Upper lobe of left lung (tissue), 6 donors: ENCODE results near the gene PSMB7. TPM values are rescaled to one million over a fixed set of nuclear protein-coding genes. Genes with fewer than 3 reads are reported as not detected.

Experiments used
- ATAC-seq, 2 donors: fragments of 200-7000 bp; cut with Tn5 transposase; one replicate each; pipeline ENCODE4 v1.9.1; 2022; ENCODE audit warnings: mild to moderate bottlenecking in 2 of 2, moderate library complexity in 2 of 2; ENCODE audit not compliant: low FRiP score in 2 of 2
- DNase-seq, 2 donors: peaks; one replicate each; pipeline ENCODE4 v3.0.0-alpha.2; 2019 to 2020
- H3K27ac ChIP-seq, 4 donors: fragments of 200-600 bp; sonication (generic); one replicate each; pipeline ENCODE4 v1.5.1; 2016 to 2019
- H3K27me3 ChIP-seq, 4 donors: fragments of 200-600 bp; sonication (generic); one replicate each; pipeline ENCODE4 v1.5.1; 2017 to 2019
- H3K36me3 ChIP-seq, 4 donors: fragments of 200-600 bp; sonication (generic); one replicate each; pipeline ENCODE4 v1.5.1; 2016 to 2019
- H3K4me1 ChIP-seq, 4 donors: fragments of 200-600 bp; sonication (generic); one replicate each; pipeline ENCODE4 v1.5.1; 2018 to 2019
- H3K4me3 ChIP-seq, 4 donors: fragments of 200-600 bp; sonication (generic); one replicate each; pipeline ENCODE4 v1.5.1; 2017 to 2019; ENCODE audit warnings: mild to moderate bottlenecking in 2 of 4, moderate library complexity in 1 of 4
- H3K9me3 ChIP-seq, 4 donors: fragments of 200-600 bp; sonication (generic); one replicate each; pipeline ENCODE4 v1.5.1; 2018 to 2019
- CTCF ChIP-seq, 6 experiments: fragments of 450-650 bp in 4 of 6; fragments of 200-600 bp in 2 of 6; sonication (generic) in 2 of 6; IDR thresholded peaks; one replicate each; pipeline ENCODE4 v1.5.1; 2016 to 2019; ENCODE audit warnings: antibody characterized with exemption in 6 of 6
- EP300 ChIP-seq, 4 donors: sonication (generic); formaldehyde crosslinking; IDR thresholded peaks; one replicate each; pipeline ENCODE4 v1.5.1; 2017; ENCODE audit warnings: antibody characterized with exemption in 4 of 4, control low read depth in 2 of 4
- POLR2A ChIP-seq, 4 donors: fragments of 450-650 bp; IDR thresholded peaks; one replicate each; pipeline ENCODE4 v1.5.1; 2016 to 2017; ENCODE audit warnings: antibody characterized with exemption in 4 of 4, mild to moderate bottlenecking in 2 of 4
- POLR2AphosphoS5 ChIP-seq, 2 donors: sonication (generic); formaldehyde crosslinking; IDR thresholded peaks; one replicate each; pipeline ENCODE4 v1.5.1; 2017; ENCODE audit warnings: antibody characterized with exemption in 2 of 2
- WGBS, 2 donors: methylation state at CpG; one replicate each; pipeline ENCODE4 v1.1.5; 2017 to 2018; 5-methylcytosine and 5-hydroxymethylcytosine counted together
- total RNA-seq, 6 donors: library from RNA; depleted of rRNA in 4 of 6; stranded (reverse); fragments of >200 nt in 4 of 6; gene quantifications; one replicate each; pipeline versions ENCODE4 v1.1.0 to v1.2.1, GENCODE V29; 2016 to 2021
- donor health status: DM: no; HTN: no; CAD: no; lungs with moderate emphysema.
- donor health status: DM: no; HTN: yes; CAD: no; lungs with severe emphysema.

The PSMB7 gene
- total RNA-seq, 6 donors from 2014 or later = 17.8 to 112 (median 87.1) TPM

- WGBS, 2 donors = 91 to 92% methylated on average over 4 of the region's 4 CpGs
- peaks cover 0 to 9% (median 0%) of the 10 kb centered on the region in 4 donors for H3K4me1 ChIP-seq
- no peak overlapping the region for H3K27ac ChIP-seq
- H3K9me3 ChIP-seq = no peaks in the 10 kb centered on the region
- DNase-seq = no peak
- no peak overlapping the region for H3K4me3 ChIP-seq
- peaks cover 0 to 4% (median 0%) of the 10 kb centered on the region in 4 donors for H3K36me3 ChIP-seq
- ATAC-seq = no peak
- H3K27me3 ChIP-seq = no peaks in the 10 kb centered on the region
- TF ChIP-seq POLR2A (IDR thresholded peaks at IDR 0.05) (no peak), EP300 (IDR thresholded peaks at IDR 0.05) (no peak), CTCF (IDR thresholded peaks at IDR 0.05) (no peak), POLR2AphosphoS5 (IDR thresholded peaks at IDR 0.05) (no peak)
Observed at GRCh38 chr9:124373386-124373785, 41.9 kb downstream of the PSMB7 start.

GRCh38 chr9:124372038-124372437 lies 43.2 kb downstream of the PSMB7 start:
- Histone ChIP-seq H3K27ac (no peak overlapping the region), H3K27me3 (no peaks in the 10 kb centered on the region), H3K4me1 (peaks cover 0 to 9% (median 0%) of the 10 kb centered on the region in 4 donors), H3K36me3 (peaks cover 0 to 4% (median 0%) of the 10 kb centered on the region in 4 donors), H3K9me3 (no peaks in the 10 kb centered on the region), H3K4me3 (no peak overlapping the region)
- TF ChIP-seq CTCF (IDR thresholded peaks at IDR 0.05) = no peak
- no peak for TF ChIP-seq POLR2AphosphoS5 (IDR thresholded peaks at IDR 0.05)
- no peak for TF ChIP-seq EP300 (IDR thresholded peaks at IDR 0.05)
- no peak for TF ChIP-seq POLR2A (IDR thresholded peaks at IDR 0.05)
- DNase-seq = no peak
- no peak for ATAC-seq

GRCh38 chr9:124370896-124371582 lies 44.2 kb downstream of the PSMB7 start:
- ATAC-seq = no peak
- DNase-seq = no peak
- H3K9me3 ChIP-seq = no peaks in the 10 kb centered on the region
- no peak overlapping the region for H3K4me3 ChIP-seq
- H3K27ac ChIP-seq = no peak overlapping the region
- H3K4me1 ChIP-seq = peaks cover 0 to 9% (median 0%) of the 10 kb centered on the region in 4 donors
- no peaks in the 10 kb centered on the region for H3K27me3 ChIP-seq
- WGBS, 2 donors = 66 to 76% methylated on average over 9 of the region's 9 CpGs
- TF ChIP-seq EP300 (IDR thresholded peaks at IDR 0.05) = no peak
- peaks cover 0 to 4% (median 0%) of the 10 kb centered on the region in 4 donors for H3K36me3 ChIP-seq

GRCh38 chr9:124369231-124369797 lies 45.9 kb downstream of the PSMB7 start:
- H3K27me3 ChIP-seq = no peaks in the 10 kb centered on the region
- H3K36me3 ChIP-seq = no peaks in the 10 kb centered on the region
- TF ChIP-seq POLR2A (IDR thresholded peaks at IDR 0.05) = no peak
- no peak for TF ChIP-seq EP300 (IDR thresholded peaks at IDR 0.05)
- no peak for TF ChIP-seq CTCF (IDR thresholded peaks at IDR 0.05)
- TF ChIP-seq POLR2AphosphoS5 (IDR thresholded peaks at IDR 0.05) = no peak
- 75 to 78% methylated on average over 9 of the region's 9 CpGs for WGBS, 2 donors
- peaks cover 0 to 9% (median 0%) of the 10 kb centered on the region in 4 donors for H3K4me1 ChIP-seq
- no peak overlapping the region for H3K4me3 ChIP-seq
- ATAC-seq = no peak
- no peak overlapping the region for H3K27ac ChIP-seq
- DNase-seq = no peak
- no peaks in the 10 kb centered on the region for H3K9me3 ChIP-seq

GRCh38 chr9:124368692-124369091 lies 46.5 kb downstream of the PSMB7 start:
- DNase-seq = no peak
- Histone ChIP-seq H3K27me3 (no peaks in the 10 kb centered on the region), H3K9me3 (no peaks in the 10 kb centered on the region), H3K4me3 (no peak overlapping the region), H3K27ac (no peak overlapping the region), H3K36me3 (no peaks in the 10 kb centered on the region), H3K4me1 (peaks cover 0 to 9% (median 0%) of the 10 kb centered on the region in 4 donors)
- no peak for ATAC-seq
- WGBS, 2 donors = 50 to 58% methylated on average over 3 of the region's 3 CpGs
- TF ChIP-seq EP300 (IDR thresholded peaks at IDR 0.05) (no peak), POLR2A (IDR thresholded peaks at IDR 0.05) (no peak), CTCF (IDR thresholded peaks at IDR 0.05) (no peak), POLR2AphosphoS5 (IDR thresholded peaks at IDR 0.05) (no peak)
